Progenitor cell of endocrine pancreas (in vitro differentiated cells): ENCODE data around the gene RBM26. TPM values are rescaled to one million over a fixed set of nuclear protein-coding genes. Genes with fewer than 3 reads are reported as not detected.
"Not testable (repeated sequence)": the region's sequence is repeated elsewhere in the genome, so short reads cannot be mapped to it uniquely, and the experiment has no call there.

Experiments used
- DNase-seq: peaks from one replicate; pipeline ENCODE4 v3.0.0; 2021; ENCODE audit warnings: low spot score; ENCODE audit not compliant: unreplicated experiment
- H3K27ac Mint-ChIP-seq: 2 replicates; pipeline ENCODE4 v1.8.0; 2021; ENCODE audit warnings: mild to moderate bottlenecking, moderate library complexity, mixed read lengths
- H3K27me3 Mint-ChIP-seq: 2 replicates; pipeline ENCODE4 v1.8.0; 2021; ENCODE audit warnings: mixed read lengths
- H3K36me3 Mint-ChIP-seq: 2 replicates; pipeline ENCODE4 v1.8.0; 2022; ENCODE audit warnings: mixed read lengths; ENCODE audit not compliant: insufficient read depth
- H3K4me1 Mint-ChIP-seq: 2 replicates; pipeline ENCODE4 v1.8.0; 2021; ENCODE audit warnings: low read depth, mixed read lengths
- H3K4me3 Mint-ChIP-seq: 2 replicates; pipeline ENCODE4 v1.8.0; 2021; ENCODE audit warnings: low read depth, mild to moderate bottlenecking, moderate library complexity, mixed read lengths
- H3K9me3 Mint-ChIP-seq: 2 replicates; pipeline ENCODE4 v1.8.0; 2021; ENCODE audit warnings: low read depth, mixed read lengths
- total RNA-seq: library from RNA; stranded (reverse); gene quantifications from 2 replicates; pipeline ENCODE4 v1.2.1, GENCODE V29; 2021
- TF ChIP-seq, protein P1 (sequence below): fragments of 200-600 bp; sonication (generic); IDR thresholded peaks from one replicate; pipeline ENCODE4 v1.5.0; 2021; ENCODE audit warnings: antibody characterized with exemption, mild to moderate bottlenecking; ENCODE audit not compliant: unreplicated experiment

RBM26 gene
- total RNA-seq, 1 donor from 2014 or later = 81.2 TPM

- TF ChIP-seq, protein P1, sequence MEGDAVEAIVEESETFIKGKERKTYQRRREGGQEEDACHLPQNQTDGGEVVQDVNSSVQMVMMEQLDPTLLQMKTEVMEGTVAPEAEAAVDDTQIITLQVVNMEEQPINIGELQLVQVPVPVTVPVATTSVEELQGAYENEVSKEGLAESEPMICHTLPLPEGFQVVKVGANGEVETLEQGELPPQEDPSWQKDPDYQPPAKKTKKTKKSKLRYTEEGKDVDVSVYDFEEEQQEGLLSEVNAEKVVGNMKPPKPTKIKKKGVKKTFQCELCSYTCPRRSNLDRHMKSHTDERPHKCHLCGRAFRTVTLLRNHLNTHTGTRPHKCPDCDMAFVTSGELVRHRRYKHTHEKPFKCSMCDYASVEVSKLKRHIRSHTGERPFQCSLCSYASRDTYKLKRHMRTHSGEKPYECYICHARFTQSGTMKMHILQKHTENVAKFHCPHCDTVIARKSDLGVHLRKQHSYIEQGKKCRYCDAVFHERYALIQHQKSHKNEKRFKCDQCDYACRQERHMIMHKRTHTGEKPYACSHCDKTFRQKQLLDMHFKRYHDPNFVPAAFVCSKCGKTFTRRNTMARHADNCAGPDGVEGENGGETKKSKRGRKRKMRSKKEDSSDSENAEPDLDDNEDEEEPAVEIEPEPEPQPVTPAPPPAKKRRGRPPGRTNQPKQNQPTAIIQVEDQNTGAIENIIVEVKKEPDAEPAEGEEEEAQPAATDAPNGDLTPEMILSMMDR = no peak
- no peaks in the 10 kb centered on the region for H3K36me3 Mint-ChIP-seq
- peaks cover 2% of the 10 kb centered on the region for H3K27me3 Mint-ChIP-seq
- no peaks in the 10 kb centered on the region for H3K4me1 Mint-ChIP-seq
- H3K27ac Mint-ChIP-seq = no peak overlapping the region
- no peak for DNase-seq
- peaks cover 3% of the 10 kb centered on the region for H3K9me3 Mint-ChIP-seq
- no peak overlapping the region for H3K4me3 Mint-ChIP-seq
Observed at GRCh38 chr13:79282508-79282907, 123.5 kb downstream of the RBM26 start.

DNA sequence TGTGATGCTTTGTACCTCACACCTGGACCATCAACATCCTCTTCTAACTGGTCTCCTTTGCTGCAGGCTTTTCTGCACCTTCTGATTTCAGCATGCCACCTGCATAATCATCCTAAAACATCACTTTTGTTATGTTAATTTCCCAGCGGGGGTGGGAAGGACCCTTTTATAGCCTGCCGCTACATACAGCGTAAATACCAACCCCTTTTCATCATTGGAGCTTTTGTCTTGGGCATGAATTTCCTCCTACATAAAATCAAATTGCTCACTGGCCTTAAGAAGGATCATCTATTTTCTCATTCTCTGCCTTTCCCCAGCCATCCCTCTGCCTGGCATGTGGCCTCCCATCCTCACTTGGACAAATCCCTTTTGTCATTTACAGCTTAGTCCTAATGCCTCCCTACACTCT is 124.7 kb downstream of the RBM26 start:
- TF ChIP-seq, protein P1 = no peak
- Mint-ChIP-seq H3K4me1 (no peaks in the 10 kb centered on the region), H3K4me3 (no peak overlapping the region), H3K36me3 (no peaks in the 10 kb centered on the region), H3K27ac (no peak overlapping the region), H3K27me3 (peaks cover 2% of the 10 kb centered on the region), H3K9me3 (peaks cover 3% of the 10 kb centered on the region)
- DNase-seq = no peak

DNA sequence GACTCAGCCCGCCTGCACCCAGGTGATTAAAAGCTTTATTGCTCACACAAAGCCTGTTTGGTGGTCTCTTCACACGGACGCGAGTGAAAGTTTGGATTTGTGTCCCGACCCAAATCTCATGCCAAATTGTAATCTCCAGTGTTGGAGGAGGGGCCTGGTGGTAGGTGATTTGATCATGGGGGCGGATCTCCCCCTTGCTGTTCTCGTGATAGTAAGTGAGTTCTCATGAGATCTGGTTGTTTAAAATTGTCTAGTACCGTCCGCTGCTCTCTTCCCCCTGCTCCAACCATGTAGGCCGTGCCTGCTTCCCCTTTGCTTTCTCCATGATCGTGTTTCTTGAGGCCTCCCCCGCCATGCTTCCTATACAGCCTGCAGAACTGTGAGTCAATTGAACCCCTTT is 126.3 kb downstream of the RBM26 start:
- H3K36me3 Mint-ChIP-seq, DNase-seq, H3K27me3 Mint-ChIP-seq, H3K9me3 Mint-ChIP-seq, H3K27ac Mint-ChIP-seq, H3K4me1 Mint-ChIP-seq, H3K4me3 Mint-ChIP-seq: not testable (repeated sequence)

DNA sequence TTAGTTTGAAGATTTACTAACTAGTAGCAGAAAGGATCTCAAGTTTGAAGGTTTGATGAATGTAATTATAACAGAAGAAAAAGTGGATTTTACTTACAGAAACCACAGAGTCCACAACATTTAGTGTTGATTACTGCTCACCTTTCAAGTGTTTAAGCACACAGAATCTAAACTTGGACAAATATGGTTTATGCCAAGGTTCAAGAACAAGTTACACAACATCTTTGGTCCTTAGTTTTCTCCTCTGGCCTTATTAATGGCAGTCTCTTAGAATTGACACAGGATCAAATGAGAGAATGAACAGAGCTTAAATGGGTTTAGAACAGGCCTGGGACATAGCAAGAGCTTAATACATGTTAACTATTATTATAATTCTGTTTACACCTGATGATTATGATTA is 133.0 kb downstream of the RBM26 start:
- no peak for DNase-seq

DNA sequence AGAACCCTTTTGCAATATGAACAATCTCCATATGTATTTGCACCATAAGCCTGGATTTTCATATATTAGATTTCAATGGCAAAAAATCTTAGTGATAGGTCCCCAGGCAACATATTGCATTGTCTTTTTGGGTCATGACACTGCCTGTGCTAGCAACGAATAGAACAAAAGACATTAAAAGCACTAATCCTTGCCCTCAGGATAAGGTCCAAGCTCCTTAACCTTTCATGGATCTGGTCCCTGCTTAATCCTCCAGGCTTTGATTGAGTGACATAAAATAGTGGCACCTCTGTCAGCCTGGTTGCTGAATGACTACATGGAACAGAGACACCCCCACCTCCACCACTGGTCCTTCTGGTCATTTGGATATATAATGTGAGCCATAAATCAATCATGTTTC is 134.4 kb downstream of the RBM26 start:
- TF ChIP-seq, protein P1 = no peak
- no peak for DNase-seq
- peaks cover 20% of the 10 kb centered on the region for H3K4me1 Mint-ChIP-seq
- H3K27ac Mint-ChIP-seq = no peak overlapping the region
- peaks cover 5% of the 10 kb centered on the region for H3K36me3 Mint-ChIP-seq
- no peak overlapping the region for H3K4me3 Mint-ChIP-seq
- no peaks in the 10 kb centered on the region for H3K27me3 Mint-ChIP-seq
- H3K9me3 Mint-ChIP-seq = peaks cover 20% of the 10 kb centered on the region

More for the DNA sequence above, 133.0 kb downstream of the RBM26 start:
- Mint-ChIP-seq H3K27ac (no peak overlapping the region), H3K4me1 (peaks cover 20% of the 10 kb centered on the region), H3K4me3 (no peak overlapping the region), H3K36me3 (peaks cover 5% of the 10 kb centered on the region), H3K9me3 (peaks cover 19% of the 10 kb centered on the region), H3K27me3 (no peaks in the 10 kb centered on the region)
- TF ChIP-seq, protein P1 = no peak

GRCh38 chr13:79270859-79271258 is 135.2 kb downstream of the RBM26 start:
- H3K4me1 Mint-ChIP-seq = peaks cover 20% of the 10 kb centered on the region
- no peak overlapping the region for H3K4me3 Mint-ChIP-seq
- TF ChIP-seq, protein P1 = no peak
- H3K9me3 Mint-ChIP-seq = peaks cover 20% of the 10 kb centered on the region
- peak overlapping the region; percentile 6 for H3K27ac Mint-ChIP-seq
- no peaks in the 10 kb centered on the region for H3K27me3 Mint-ChIP-seq
- H3K36me3 Mint-ChIP-seq = peaks cover 5% of the 10 kb centered on the region
- DNase-seq = no peak
